Measurements from ENCODE around the gene UBE2J1.

DNA sequence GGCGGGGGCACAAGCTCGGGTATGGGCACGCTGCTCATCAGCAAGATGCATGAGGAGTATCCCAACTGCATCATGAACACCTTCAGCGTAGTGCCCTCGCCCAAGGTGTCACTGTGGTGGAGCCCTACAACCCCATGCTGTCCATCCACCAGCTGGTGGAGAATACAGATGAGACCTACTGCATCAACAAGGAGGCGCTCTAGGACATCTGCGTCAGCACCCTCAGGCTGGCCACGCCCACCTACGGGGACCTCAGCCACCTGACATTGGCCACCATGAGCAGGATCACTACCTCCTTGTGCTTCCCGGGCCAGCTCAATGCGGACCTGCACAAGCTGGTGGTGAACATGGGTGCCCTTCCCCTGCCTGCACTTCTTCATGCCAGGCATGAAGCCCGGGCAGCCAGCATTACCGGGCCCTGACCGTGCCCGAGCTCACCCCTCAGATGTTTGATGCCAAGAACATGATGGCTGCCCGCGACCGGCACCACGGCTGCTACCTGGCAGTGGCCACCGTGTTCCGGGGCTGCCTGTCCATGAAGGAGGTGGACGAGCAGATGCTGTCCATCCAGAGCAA, 50.2 kb downstream of the UBE2J1 start:
- TF ChIP-seq CTCF (IDR thresholded peaks at IDR 0.05; ENCODE audit: low read length): no peak
- no peak for TF ChIP-seq EZH2 (IDR thresholded peaks at IDR 0.05; ENCODE audit: borderline replicate concordance, low read length)
